CD14-positive monocyte (primary cell): Measurements from ENCODE around the gene FSTL1. TPM values are rescaled to one million over a fixed set of nuclear protein-coding genes. Genes with fewer than 3 reads are reported as not detected.

Experiments
- DNase-seq, 3 donors: peaks; one replicate each; pipeline ENCODE4 v3.0.0-alpha.2; 2011 to 2022
- H2AFZ ChIP-seq: 2 replicates; pipeline ENCODE4 v1.6.0; 2012; ENCODE audit warnings: mild to moderate bottlenecking, low read depth, low read length, inconsistent platforms; ENCODE audit not compliant: insufficient read depth, poor library complexity, severe bottlenecking
- H3K27ac ChIP-seq, 2 donors: 1 replicate in 1 of 2; 2 replicates in 1 of 2; pipeline ENCODE4 v1.5.1; 2012 to 2013; ENCODE audit warnings: low read length in 2 of 2, control low read depth in 1 of 2, inconsistent platforms in 1 of 2, low read depth in 1 of 2, mild to moderate bottlenecking in 1 of 2
- H3K27me3 ChIP-seq, 2 donors: one replicate each; pipeline versions ENCODE4 v1.6.0 to v1.6.1; 2011 to 2013; ENCODE audit warnings: low read length in 2 of 2; ENCODE audit not compliant: control insufficient read depth in 2 of 2, insufficient read depth in 2 of 2
- H3K36me3 ChIP-seq, 2 donors: replicated peaks in 1 of 2; 1 replicate in 1 of 2; 2 replicates in 1 of 2; pipeline versions ENCODE4 v1.5.1 to v1.6.1; 2012 to 2013; ENCODE audit warnings: low read length in 2 of 2, control low read depth in 1 of 2, inconsistent platforms in 1 of 2, mild to moderate bottlenecking in 1 of 2; ENCODE audit not compliant: insufficient read depth in 2 of 2, control insufficient read depth in 1 of 2
- H3K4me1 ChIP-seq, 2 donors: 1 replicate in 1 of 2; 2 replicates in 1 of 2; pipeline versions ENCODE4 v1.5.1 to v1.6.1; 2012 to 2013; ENCODE audit warnings: low read length in 2 of 2, control low read depth in 1 of 2, inconsistent platforms in 1 of 2, mild to moderate bottlenecking in 1 of 2, moderate library complexity in 1 of 2; ENCODE audit not compliant: insufficient read depth in 2 of 2, control insufficient read depth in 1 of 2
- H3K4me2 ChIP-seq: replicated peaks from 2 replicates; pipeline ENCODE3; 2012; ENCODE audit warnings: low read length, moderate library complexity, mild to moderate bottlenecking; ENCODE audit not compliant: poor library complexity, severe bottlenecking; ENCODE audit errors: extremely low read depth
- H3K4me3 ChIP-seq, 3 experiments: fragments of 200-600 bp in 1 of 3; sonication (generic) in 1 of 3; replicated peaks in 1 of 3; 1 replicate in 2 of 3; 2 replicates in 1 of 3; pipeline ENCODE4 v1.5.1; 2011 to 2013; ENCODE audit warnings: low read length in 3 of 3, mild to moderate bottlenecking in 3 of 3, control low read depth in 2 of 3, low read depth in 2 of 3, inconsistent platforms in 1 of 3, moderate library complexity in 1 of 3
- H3K79me2 ChIP-seq: 2 replicates; pipeline ENCODE4 v1.6.0; 2012; ENCODE audit warnings: mild to moderate bottlenecking, control low read depth, inconsistent platforms, low read length, moderate library complexity; ENCODE audit not compliant: insufficient read depth
- H3K9ac ChIP-seq: 2 replicates; pipeline ENCODE4 v1.6.0; 2017; ENCODE audit warnings: low read length, mild to moderate bottlenecking; ENCODE audit not compliant: insufficient read depth, poor library complexity, severe bottlenecking
- H3K9me3 ChIP-seq, 2 donors: replicated peaks in 1 of 2; 1 replicate in 1 of 2; 2 replicates in 1 of 2; pipeline versions ENCODE4 v1.5.1 to v1.6.1; 2012 to 2013; ENCODE audit warnings: low read length in 2 of 2, control low read depth in 1 of 2; ENCODE audit not compliant: control insufficient read depth in 1 of 2, insufficient read depth in 1 of 2
- H4K20me1 ChIP-seq: 2 replicates; pipeline ENCODE4 v1.6.0; 2012; ENCODE audit warnings: mild to moderate bottlenecking, low read length, control low read depth, moderate library complexity; ENCODE audit not compliant: insufficient read depth
- H3K27ac Mint-ChIP-seq, 7 donors: one replicate each; pipeline ENCODE4 v1.8.0; 2020; ENCODE audit warnings: mild to moderate bottlenecking in 7 of 7, mixed read lengths in 7 of 7, moderate library complexity in 6 of 7, inconsistent platforms in 2 of 7
- H3K27me3 Mint-ChIP-seq, 3 donors: one replicate each; pipeline ENCODE4 v1.8.0; 2021 to 2022; ENCODE audit warnings: low read depth in 3 of 3, mild to moderate bottlenecking in 3 of 3, mixed read lengths in 3 of 3, moderate library complexity in 3 of 3, inconsistent platforms in 1 of 3
- H3K36me3 Mint-ChIP-seq, 2 donors: one replicate each; pipeline ENCODE4 v1.8.0; 2020; ENCODE audit warnings: mixed read lengths in 2 of 2, inconsistent platforms in 1 of 2, mild to moderate bottlenecking in 1 of 2
- H3K4me1 Mint-ChIP-seq: one replicate; pipeline ENCODE4 v1.8.0; 2020; ENCODE audit warnings: mild to moderate bottlenecking, mixed read lengths
- H3K4me3 Mint-ChIP-seq, 2 donors: one replicate each; pipeline ENCODE4 v1.8.0; 2020; ENCODE audit warnings: mild to moderate bottlenecking in 2 of 2, mixed read lengths in 2 of 2, moderate library complexity in 1 of 2
- H3K9me3 Mint-ChIP-seq, 7 donors: one replicate each; pipeline ENCODE4 v1.8.0; 2020 to 2022; ENCODE audit warnings: mixed read lengths in 7 of 7, mild to moderate bottlenecking in 6 of 7, moderate library complexity in 6 of 7, inconsistent platforms in 2 of 7
- WGBS: methylation state at CpG from one replicate; pipeline ENCODE4 v1.1.5; 2013; ENCODE audit warnings: missing lambda C conversion rate; ENCODE audit not compliant: insufficient coverage; 5-methylcytosine and 5-hydroxymethylcytosine counted together
- intact Hi-C, 2 donors: fragments of 100-400 bp; cut with micrococcal nuclease; formaldehyde crosslinking; loops; one replicate each; pipeline versions ENCODE4 v1.15.0 to v1.15.1; 2023
- polyA plus RNA-seq, 3 donors: library from polyadenylated mRNA; depleted of rRNA in 1 of 3; unstranded in 2 of 3; stranded (reverse) in 1 of 3; fragments of 300-500 nt in 2 of 3; fragments of >200 nt in 1 of 3; fragmentation: Illumina TruSeq in 2 of 3; gene quantifications; 1 replicate in 2 of 3; 2 replicates in 1 of 3; pipeline ENCODE4 v1.2.3, GENCODE V29; 2012 to 2021
- TF ChIP-seq, protein P1 (sequence below): fragments of 200-600 bp; IDR thresholded peaks from one replicate; pipeline ENCODE4 v1.8.0; 2022; ENCODE audit warnings: antibody characterized with exemption, mild to moderate bottlenecking

FSTL1 gene
- polyA plus RNA-seq, 3 donors, result 0.13 to 0.44 (median 0.29) TPM

DNA sequence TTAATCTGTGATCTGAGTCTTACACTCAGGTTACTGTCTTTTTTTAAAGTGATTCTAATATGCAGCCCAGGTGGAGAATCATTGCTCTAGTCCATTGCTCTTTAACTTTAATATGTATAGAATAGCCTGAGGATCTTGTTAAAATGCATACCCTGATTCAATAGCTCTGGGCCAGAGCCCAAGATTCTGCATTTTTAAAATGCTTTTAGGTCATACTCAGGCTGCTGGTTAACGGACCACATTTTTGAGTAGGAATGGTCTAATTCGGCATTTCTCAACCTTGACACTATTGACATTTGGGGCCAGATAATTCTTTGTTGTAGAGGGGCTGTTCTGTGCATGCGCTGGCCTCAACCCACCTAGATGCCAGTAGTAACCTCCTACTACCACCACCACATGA lies 20.9 kb upstream of the FSTL1 start:
- Histone ChIP-seq H3K9ac (no peak overlapping the region), H3K27me3 (no peaks in the 10 kb centered on the region), H3K4me2 (no peak overlapping the region), H3K4me3 (no peak overlapping the region), H3K79me2 (no peaks in the 10 kb centered on the region), H3K9me3 (no peaks in the 10 kb centered on the region), H4K20me1 (no peaks in the 10 kb centered on the region), H3K4me1 (no peaks in the 10 kb centered on the region), H3K36me3 (no peaks in the 10 kb centered on the region), H3K27ac (no peak overlapping the region), H2AFZ (no peak overlapping the region)
- intact Hi-C loops, result no loop called here
- no peaks in the 10 kb centered on the region for H3K27me3 Mint-ChIP-seq
- no peaks in the 10 kb centered on the region for H3K36me3 Mint-ChIP-seq
- no peaks in the 10 kb centered on the region for H3K4me1 Mint-ChIP-seq
- H3K27ac Mint-ChIP-seq, result no peak overlapping the region
- no CpG with 5 or more reads among the region's 3 CpGs for WGBS
- no peak overlapping the region for H3K4me3 Mint-ChIP-seq
- TF ChIP-seq, protein P1, sequence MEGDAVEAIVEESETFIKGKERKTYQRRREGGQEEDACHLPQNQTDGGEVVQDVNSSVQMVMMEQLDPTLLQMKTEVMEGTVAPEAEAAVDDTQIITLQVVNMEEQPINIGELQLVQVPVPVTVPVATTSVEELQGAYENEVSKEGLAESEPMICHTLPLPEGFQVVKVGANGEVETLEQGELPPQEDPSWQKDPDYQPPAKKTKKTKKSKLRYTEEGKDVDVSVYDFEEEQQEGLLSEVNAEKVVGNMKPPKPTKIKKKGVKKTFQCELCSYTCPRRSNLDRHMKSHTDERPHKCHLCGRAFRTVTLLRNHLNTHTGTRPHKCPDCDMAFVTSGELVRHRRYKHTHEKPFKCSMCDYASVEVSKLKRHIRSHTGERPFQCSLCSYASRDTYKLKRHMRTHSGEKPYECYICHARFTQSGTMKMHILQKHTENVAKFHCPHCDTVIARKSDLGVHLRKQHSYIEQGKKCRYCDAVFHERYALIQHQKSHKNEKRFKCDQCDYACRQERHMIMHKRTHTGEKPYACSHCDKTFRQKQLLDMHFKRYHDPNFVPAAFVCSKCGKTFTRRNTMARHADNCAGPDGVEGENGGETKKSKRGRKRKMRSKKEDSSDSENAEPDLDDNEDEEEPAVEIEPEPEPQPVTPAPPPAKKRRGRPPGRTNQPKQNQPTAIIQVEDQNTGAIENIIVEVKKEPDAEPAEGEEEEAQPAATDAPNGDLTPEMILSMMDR, result no peak
- peaks cover 0 to 9% (median 2%) of the 10 kb centered on the region in 7 donors for H3K9me3 Mint-ChIP-seq
- DNase-seq, result no peak

DNA sequence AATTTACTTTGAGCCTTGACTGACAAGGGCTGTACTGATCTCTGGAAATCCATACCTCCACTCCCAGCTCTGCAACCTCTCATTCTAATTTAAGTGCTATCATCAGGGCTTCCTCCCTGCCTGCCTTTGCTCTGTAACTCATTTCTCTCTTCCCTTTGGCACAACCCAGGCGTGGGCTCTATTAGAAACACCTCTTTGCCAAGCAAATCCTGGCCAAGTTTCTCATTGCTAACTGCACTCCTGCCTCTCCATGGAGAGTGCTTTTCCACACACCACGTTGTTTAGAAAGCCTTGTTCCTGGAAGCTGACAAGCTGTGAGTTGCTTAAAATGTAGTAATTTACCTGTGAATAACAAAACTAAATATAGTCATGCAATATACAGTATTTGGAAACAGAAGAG lies 20.1 kb upstream of the FSTL1 start:
- WGBS, result 100% methylated on average over 1 of the region's 2 CpGs
- Histone ChIP-seq H2AFZ (no peak overlapping the region), H4K20me1 (no peaks in the 10 kb centered on the region), H3K4me1 (no peaks in the 10 kb centered on the region), H3K9me3 (no peaks in the 10 kb centered on the region), H3K36me3 (no peaks in the 10 kb centered on the region), H3K4me3 (no peak overlapping the region), H3K27ac (no peak overlapping the region), H3K4me2 (no peak overlapping the region), H3K9ac (no peak overlapping the region), H3K27me3 (no peaks in the 10 kb centered on the region), H3K79me2 (no peaks in the 10 kb centered on the region)
- H3K4me1 Mint-ChIP-seq, result no peaks in the 10 kb centered on the region
- no peak overlapping the region for H3K4me3 Mint-ChIP-seq
- no peak for DNase-seq
- TF ChIP-seq, protein P1, result no peak
- peaks cover 0 to 9% (median 2%) of the 10 kb centered on the region in 7 donors for H3K9me3 Mint-ChIP-seq
- H3K27ac Mint-ChIP-seq, result peak overlapping the region in 1 of 7 donors; percentile 47
- no peaks in the 10 kb centered on the region for H3K36me3 Mint-ChIP-seq
- H3K27me3 Mint-ChIP-seq, result no peaks in the 10 kb centered on the region
- intact Hi-C loops, result no loop called here
